A673 (cell line): ENCODE results near the gene TOPORS. TPM values are rescaled to one million over a fixed set of nuclear protein-coding genes. Genes with fewer than 3 reads are reported as not detected.

Experiments used
- BruUV-seq: library from RNA; stranded (reverse); fragments of 400-500 nt; replicated peaks from 2 replicates; lab custom pipeline; 2021; lab: Mats Ljungman, UMichigan
- CTCF ChIA-PET: fragments of 300-600 bp; sonication (Branson Sonifier 250); formaldehyde crosslinking; loops from one replicate; lab custom pipeline; 2022; ENCODE audit warnings: antibody characterized with exemption; lab: Charles Lee
- POLR2A ChIA-PET: fragments of 300-600 bp; sonication (Branson Sonifier 250); formaldehyde crosslinking; loops from one replicate; lab custom pipeline; 2022; ENCODE audit warnings: antibody characterized with exemption; ENCODE audit not compliant: low non-redundant PET; lab: Charles Lee
- DNase-seq: peaks from one replicate; pipeline ENCODE4 v3.0.0-alpha.2; 2015; ENCODE audit warnings: low spot score
- H3K27ac ChIP-seq: fragments of 200-600 bp; sonication (generic); 2 replicates; pipeline ENCODE4 v1.5.1; 2016; ENCODE audit warnings: mixed run types, low read depth, mild to moderate bottlenecking, mixed read lengths, antibody characterized with exemption, low read length; ENCODE audit not compliant: poor library complexity, severe bottlenecking
- H3K27me3 ChIP-seq: fragments of 200-600 bp; sonication (generic); replicated peaks from 2 replicates; pipeline ENCODE4 v1.6.1; 2017; ENCODE audit warnings: mixed run types, low read depth, mild to moderate bottlenecking, mixed read lengths, antibody characterized with exemption, low read length; ENCODE audit not compliant: insufficient read depth, poor library complexity
- H3K36me3 ChIP-seq: fragments of 200-600 bp; sonication (generic); 2 replicates; pipeline ENCODE4 v1.6.1; 2016; ENCODE audit warnings: mixed run types, mild to moderate bottlenecking, mixed read lengths, antibody characterized with exemption, low read length; ENCODE audit not compliant: insufficient read depth, poor library complexity, severe bottlenecking
- H3K4me1 ChIP-seq: fragments of 200-600 bp; sonication (generic); 2 replicates; pipeline ENCODE4 v1.6.1; 2017; ENCODE audit warnings: mixed run types, mild to moderate bottlenecking, mixed read lengths, antibody characterized with exemption, low read length; ENCODE audit not compliant: insufficient read depth, poor library complexity, severe bottlenecking
- H3K4me3 ChIP-seq: fragments of 200-600 bp; sonication (generic); 2 replicates; pipeline ENCODE4 v1.5.1; 2016; ENCODE audit warnings: low read depth, mixed run types, mild to moderate bottlenecking, mixed read lengths, low read length; ENCODE audit not compliant: poor library complexity, severe bottlenecking
- H3K9me3 ChIP-seq: fragments of 200-600 bp; sonication (generic); 2 replicates; pipeline ENCODE4 v1.6.1; 2016; ENCODE audit warnings: mixed run types, low read depth, mild to moderate bottlenecking, mixed read lengths, antibody characterized with exemption, low read length; ENCODE audit not compliant: poor library complexity, severe bottlenecking
- EZH2 ChIP-seq: fragments of 200-600 bp; sonication (generic); IDR thresholded peaks from 2 replicates; pipeline ENCODE4 v1.6.1; 2017; ENCODE audit warnings: borderline replicate concordance, low read depth, mild to moderate bottlenecking, mixed read lengths, antibody characterized with exemption, low read length; ENCODE audit not compliant: poor library complexity, severe bottlenecking
- intact Hi-C: fragments of 100-400 bp; cut with micrococcal nuclease; formaldehyde crosslinking; loops from one replicate; pipeline ENCODE4 v1.10.0; 2022; ENCODE audit not compliant: unreplicated experiment
- total RNA-seq: library from RNA; stranded (reverse); gene quantifications from 2 replicates; pipeline ENCODE4 v1.2.3, GENCODE V29; 2021
- TF ChIP-seq, protein P1 (sequence below): fragments of 300-800, 200-600 bp; sonication (generic); conservative IDR thresholded peaks from 2 replicates; pipeline ENCODE4 v1.5.1; 2017; ENCODE audit warnings: low read depth, mild to moderate bottlenecking, antibody characterized with exemption, low read length, moderate library complexity, mixed read lengths

TOPORS gene
- total RNA-seq, 1 experiment from 2014 or later, result 25.3 TPM

DNA sequence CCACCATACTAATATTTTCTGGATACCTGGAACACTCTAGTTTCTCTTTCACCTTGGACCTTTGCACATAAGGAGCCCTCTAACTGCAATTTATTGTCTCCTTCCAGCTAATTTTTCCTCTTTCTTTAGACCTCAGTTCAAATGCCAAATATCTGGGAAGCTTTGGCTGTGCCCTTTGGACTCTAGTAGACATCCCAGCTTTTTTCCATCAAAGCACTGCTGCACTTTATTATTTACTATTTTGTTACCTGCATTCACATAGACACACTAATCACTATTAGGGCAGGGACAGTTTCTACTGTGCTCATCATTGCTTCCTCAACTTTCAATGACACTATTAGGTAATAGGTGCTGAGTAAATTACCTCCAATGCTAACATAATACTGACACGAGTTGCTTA is 28.5 kb downstream of the TOPORS start:
- ChIA-PET CTCF (interaction anchor here (0.7 kb wide), 1 partner anchor 1855 kb away, joined by 3 read pairs; no protein-coding TSS in a partner anchor), POLR2A (no interaction called here)
- no TSS peak for BruUV-seq
- Histone ChIP-seq H3K27ac (no peak overlapping the region), H3K36me3 (peaks cover 2% of the 10 kb centered on the region), H3K4me1 (peaks cover 13% of the 10 kb centered on the region), H3K27me3 (no peaks in the 10 kb centered on the region), H3K4me3 (no peak overlapping the region), H3K9me3 (peaks cover 5% of the 10 kb centered on the region)
- intact Hi-C loops, result loop anchor here (10.0 kb wide), 1 partner anchor 51 kb away; the partner anchor contains the start of gene NDUFB6
- no peak for DNase-seq
- TF ChIP-seq, protein P1, sequence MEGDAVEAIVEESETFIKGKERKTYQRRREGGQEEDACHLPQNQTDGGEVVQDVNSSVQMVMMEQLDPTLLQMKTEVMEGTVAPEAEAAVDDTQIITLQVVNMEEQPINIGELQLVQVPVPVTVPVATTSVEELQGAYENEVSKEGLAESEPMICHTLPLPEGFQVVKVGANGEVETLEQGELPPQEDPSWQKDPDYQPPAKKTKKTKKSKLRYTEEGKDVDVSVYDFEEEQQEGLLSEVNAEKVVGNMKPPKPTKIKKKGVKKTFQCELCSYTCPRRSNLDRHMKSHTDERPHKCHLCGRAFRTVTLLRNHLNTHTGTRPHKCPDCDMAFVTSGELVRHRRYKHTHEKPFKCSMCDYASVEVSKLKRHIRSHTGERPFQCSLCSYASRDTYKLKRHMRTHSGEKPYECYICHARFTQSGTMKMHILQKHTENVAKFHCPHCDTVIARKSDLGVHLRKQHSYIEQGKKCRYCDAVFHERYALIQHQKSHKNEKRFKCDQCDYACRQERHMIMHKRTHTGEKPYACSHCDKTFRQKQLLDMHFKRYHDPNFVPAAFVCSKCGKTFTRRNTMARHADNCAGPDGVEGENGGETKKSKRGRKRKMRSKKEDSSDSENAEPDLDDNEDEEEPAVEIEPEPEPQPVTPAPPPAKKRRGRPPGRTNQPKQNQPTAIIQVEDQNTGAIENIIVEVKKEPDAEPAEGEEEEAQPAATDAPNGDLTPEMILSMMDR, result no peak
- no peak for TF ChIP-seq EZH2

DNA sequence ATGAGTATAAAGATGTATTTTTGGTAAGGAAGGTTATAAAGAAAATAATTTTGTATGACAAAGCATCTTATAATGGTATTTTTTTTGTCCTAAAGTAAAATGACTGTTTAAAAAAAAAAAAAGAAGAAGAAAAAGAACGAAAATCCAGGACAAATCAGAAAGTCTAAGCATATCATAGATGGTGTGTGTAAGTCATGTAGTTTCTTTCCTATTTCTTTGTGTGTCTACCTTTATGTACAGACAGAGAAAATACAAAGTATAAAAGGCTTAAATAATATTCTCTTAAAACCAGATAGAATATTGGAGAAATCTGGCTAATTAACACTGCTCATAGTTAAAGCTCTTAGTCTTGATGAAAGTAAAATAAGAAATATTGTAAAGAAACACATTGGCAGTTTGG is 34.1 kb downstream of the TOPORS start:
- ChIA-PET POLR2A (no interaction called here), CTCF (no interaction called here)
- Histone ChIP-seq H3K4me1 (no peaks in the 10 kb centered on the region), H3K36me3 (peaks cover 3% of the 10 kb centered on the region), H3K4me3 (no peak overlapping the region), H3K27ac (no peak overlapping the region), H3K9me3 (peaks cover 25% of the 10 kb centered on the region), H3K27me3 (no peaks in the 10 kb centered on the region)
- BruUV-seq, result no TSS peak
- no peak for DNase-seq
- TF ChIP-seq EZH2, result no peak
- TF ChIP-seq, protein P1, result no peak
- intact Hi-C loops, result no loop called here

DNA sequence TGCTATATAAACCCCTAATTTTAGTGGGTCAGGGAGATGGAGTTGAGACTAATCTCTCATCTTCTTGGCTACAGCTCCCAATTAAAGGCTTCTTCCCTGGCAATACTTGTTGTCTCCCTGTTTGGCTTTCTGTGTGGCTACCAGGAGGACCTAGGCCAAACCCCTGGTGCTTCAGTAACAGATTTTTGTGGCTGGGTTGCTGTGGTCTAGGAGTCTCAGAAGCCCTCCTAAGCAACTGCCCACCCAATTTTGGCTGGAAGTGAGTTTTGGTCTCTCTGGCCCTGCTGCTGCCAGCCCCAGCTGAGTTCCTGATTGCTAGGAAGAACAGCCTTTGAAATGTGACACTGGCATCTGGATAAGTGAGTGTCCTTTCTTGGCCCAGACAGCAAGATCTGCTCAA is 36.1 kb downstream of the TOPORS start:
- no peak overlapping the region for H3K27ac ChIP-seq
- intact Hi-C loops, result no loop called here
- POLR2A ChIA-PET, result no interaction called here
- peaks cover 25% of the 10 kb centered on the region for H3K9me3 ChIP-seq
- H3K4me3 ChIP-seq, result no peak overlapping the region
- BruUV-seq, result no TSS peak
- no peaks in the 10 kb centered on the region for H3K4me1 ChIP-seq
- CTCF ChIA-PET, result no interaction called here
- DNase-seq, result no peak
- H3K27me3 ChIP-seq, result no peaks in the 10 kb centered on the region
- no peak for TF ChIP-seq EZH2
- TF ChIP-seq, protein P1, result no peak
- H3K36me3 ChIP-seq, result peaks cover 3% of the 10 kb centered on the region
